Testis (tissue), 3 donors: Measurements from ENCODE around the gene TRAK1. TPM values are rescaled to one million over a fixed set of nuclear protein-coding genes. Genes with fewer than 3 reads are reported as not detected.
A peak's percentile ranks its signal among the peaks of the same experiment; 100 is the strongest.

Experiments
- DNase-seq: peaks from one replicate; pipeline ENCODE4 v3.0.0-alpha.2; 2019
- H3K27ac ChIP-seq, 2 donors: fragments of 200-600 bp; sonication (generic); one replicate each; pipeline ENCODE4 v1.5.1; 2019
- H3K27me3 ChIP-seq: fragments of 200-600 bp; sonication (generic); one replicate; pipeline ENCODE4 v1.5.1; 2019
- H3K36me3 ChIP-seq: fragments of 200-600 bp; sonication (generic); one replicate; pipeline ENCODE4 v1.5.1; 2017; ENCODE audit warnings: low read depth; ENCODE audit errors: missing control alignments
- H3K4me1 ChIP-seq: fragments of 200-600 bp; sonication (generic); one replicate; pipeline ENCODE4 v1.5.1; 2019
- H3K4me3 ChIP-seq, 2 donors: fragments of 200-600 bp; sonication (generic); one replicate each; pipeline ENCODE4 v1.5.1; 2017 to 2019
- H3K9me3 ChIP-seq: fragments of 200-600 bp; sonication (generic); one replicate; pipeline ENCODE4 v1.5.1; 2017
- CTCF ChIP-seq, 3 experiments: fragments of 450-650 bp in 2 of 3; fragments of 200-600 bp in 1 of 3; sonication (generic) in 1 of 3; IDR thresholded peaks; one replicate each; pipeline ENCODE4 v1.5.1; 2016 to 2019; ENCODE audit warnings: antibody characterized with exemption in 3 of 3, mild to moderate bottlenecking in 2 of 3, moderate library complexity in 1 of 3
- POLR2A ChIP-seq: fragments of 450-650 bp; IDR thresholded peaks from one replicate; pipeline ENCODE4 v1.6.1; 2017; ENCODE audit warnings: antibody characterized with exemption, mild to moderate bottlenecking, moderate library complexity
- WGBS, 2 donors: methylation state at CpG; one replicate each; pipeline ENCODE4 v1.1.5; 2018; 5-methylcytosine and 5-hydroxymethylcytosine counted together
- intact Hi-C: fragments of 100-400 bp; cut with DNase I; formaldehyde crosslinking; loops from one replicate; pipeline ENCODE4 v1.15.1; 2023; ENCODE audit warnings: low total_unique reads
- polyA plus RNA-seq: library from polyadenylated mRNA; stranded (reverse); fragments of 350-450 nt; fragmentation: Illumina TruSeq; extraction: RNeasy Lipid Tissue Mini Kit (QIAGEN cat#74804); gene quantifications from one replicate; pipeline ENCODE4 v1.2.3, GENCODE V29; 2014; ENCODE audit warnings: low read depth, low replicate concordance; ENCODE audit not compliant: insufficient read depth
- total RNA-seq, 2 donors: library from RNA; depleted of rRNA; stranded (reverse); fragments of >200 nt; gene quantifications; one replicate each; pipeline ENCODE4 v1.2.3, GENCODE V29; 2016

Gene TRAK1
- total and polyA plus RNA-seq, 3 donors from 2014 or later = 32.0 to 95.9 (median 94.1) TPM

- 76 to 97% methylated on average over 3 of the region's 3 CpGs for WGBS, 2 donors
- Histone ChIP-seq H3K27ac (no peak overlapping the region), H3K27me3 (no peaks in the 10 kb centered on the region), H3K36me3 (no peaks in the 10 kb centered on the region), H3K9me3 (no peaks in the 10 kb centered on the region), H3K4me1 (peaks cover 11% of the 10 kb centered on the region), H3K4me3 (no peak overlapping the region)
- no peak for DNase-seq
- intact Hi-C loops = no loop called here
- TF ChIP-seq POLR2A (no peak), CTCF (IDR thresholded peaks at IDR 0.05) (no peak)
These were observed 6.6 kb upstream of the TRAK1 start for GRCh38 chr3:42084586-42084985.

- TF ChIP-seq CTCF (IDR thresholded peaks at IDR 0.05) (no peak), POLR2A (no peak)
- H3K9me3 ChIP-seq = no peaks in the 10 kb centered on the region
- no peak overlapping the region for H3K4me3 ChIP-seq
- no peaks in the 10 kb centered on the region for H3K36me3 ChIP-seq
- peaks cover 5% of the 10 kb centered on the region for H3K4me1 ChIP-seq
- no peak for DNase-seq
- intact Hi-C loops = no loop called here
- H3K27ac ChIP-seq = no peak overlapping the region
- H3K27me3 ChIP-seq = no peaks in the 10 kb centered on the region
- 90 to 92% methylated on average over 11 of the region's 11 CpGs for WGBS, 2 donors
These were observed 5.3 kb upstream of the TRAK1 start for GRCh38 chr3:42085641-42086376.

GRCh38 chr3:42088803-42089530, 2.2 kb upstream of the TRAK1 start:
- intact Hi-C loops = no loop called here
- no peak for TF ChIP-seq CTCF (IDR thresholded peaks at IDR 0.05)
- Histone ChIP-seq H3K27me3 (no peaks in the 10 kb centered on the region), H3K9me3 (no peaks in the 10 kb centered on the region), H3K4me3 (no peak overlapping the region), H3K27ac (no peak overlapping the region), H3K36me3 (no peaks in the 10 kb centered on the region), H3K4me1 (no peaks in the 10 kb centered on the region)
- 81 to 84% methylated on average over 11 of the region's 11 CpGs for WGBS, 2 donors
- no peak for DNase-seq

GRCh38 chr3:42092006-42092405, 849 bp downstream of the TRAK1 start:
- TF ChIP-seq CTCF (IDR thresholded peaks at IDR 0.05) (no peak), POLR2A (no peak)
- H3K9me3 ChIP-seq = no peaks in the 10 kb centered on the region
- DNase-seq = no peak
- H3K36me3 ChIP-seq = no peaks in the 10 kb centered on the region
- no peaks in the 10 kb centered on the region for H3K4me1 ChIP-seq
- 86% methylated on average over 3 of the region's 3 CpGs for WGBS, 2 donors
- intact Hi-C loops = loop anchor here (10.0 kb wide), 1 partner anchor 77 kb away; no protein-coding TSS in a partner anchor
- H3K4me3 ChIP-seq = no peak overlapping the region
- H3K27me3 ChIP-seq = no peaks in the 10 kb centered on the region
- H3K27ac ChIP-seq = peak overlapping the region; percentile 0 to 65
